ENCODE data around the gene ZNF787. TPM values are rescaled to one million over a fixed set of nuclear protein-coding genes. Genes with fewer than 3 reads are reported as not detected.

ZNF787 gene
- polyA plus RNA-seq, 3 donors: 1.2 to 16.2 (median 1.8) TPM

DNA sequence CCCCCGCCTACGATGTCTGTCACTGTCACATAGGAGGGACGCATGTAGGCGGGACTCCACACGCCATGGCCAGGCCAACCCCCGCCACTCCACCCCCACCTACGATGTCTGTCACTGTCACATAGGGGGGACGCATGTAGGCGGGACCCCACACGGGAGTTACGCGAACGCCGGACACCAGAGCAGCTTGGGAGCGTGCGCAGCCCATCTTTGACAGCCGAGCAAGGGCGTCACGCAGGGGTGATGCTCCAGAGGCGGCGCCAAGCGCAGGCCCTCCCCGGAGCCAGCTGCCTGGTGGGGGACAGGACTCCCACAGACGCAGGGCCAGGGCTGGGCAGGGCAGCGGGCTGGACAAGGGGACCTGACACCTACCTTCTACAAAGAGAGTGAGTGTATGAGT is 20.0 kb downstream of the ZNF787 start:
- Histone ChIP-seq H3K4me3 (replicated peaks in 1 of 3; ENCODE audit: low read depth in 2 of 3, low read length in 3 of 3) (no peak overlapping the region), H3K27me3 (ENCODE audit: control insufficient read depth in 2 of 2, insufficient read depth in 2 of 2, low read length in 2 of 2) (no peaks in the 10 kb centered on the region), H3K27ac (ENCODE audit: low read depth in 1 of 2, low read length in 2 of 2) (no peak overlapping the region), H3K4me2 (replicated peaks; ENCODE audit: extremely low read depth, low read length, poor library complexity, severe bottlenecking) (no peak overlapping the region), H2AFZ (ENCODE audit: insufficient read depth, low read depth, low read length, poor library complexity, severe bottlenecking) (no peak overlapping the region), H3K36me3 (replicated peaks in 1 of 2; ENCODE audit: control insufficient read depth in 1 of 2, insufficient read depth in 2 of 2, low read length in 2 of 2) (peaks cover 57 to 64% of the 10 kb centered on the region in 2 donors), H3K9me3 (replicated peaks in 1 of 2; ENCODE audit: control insufficient read depth in 1 of 2, insufficient read depth in 1 of 2, low read length in 2 of 2) (peaks cover 0 to 5% of the 10 kb centered on the region in 2 donors), H3K4me1 (ENCODE audit: control insufficient read depth in 1 of 2, insufficient read depth in 2 of 2, low read length in 2 of 2) (peaks cover 6 to 11% of the 10 kb centered on the region in 2 donors), H4K20me1 (ENCODE audit: insufficient read depth, low read length) (peaks cover 90% of the 10 kb centered on the region), H3K79me2 (ENCODE audit: insufficient read depth, low read length) (peaks cover 84% of the 10 kb centered on the region), H3K9ac (ENCODE audit: insufficient read depth, low read length, poor library complexity, severe bottlenecking) (no peak overlapping the region)
- TF ChIP-seq, protein P1, sequence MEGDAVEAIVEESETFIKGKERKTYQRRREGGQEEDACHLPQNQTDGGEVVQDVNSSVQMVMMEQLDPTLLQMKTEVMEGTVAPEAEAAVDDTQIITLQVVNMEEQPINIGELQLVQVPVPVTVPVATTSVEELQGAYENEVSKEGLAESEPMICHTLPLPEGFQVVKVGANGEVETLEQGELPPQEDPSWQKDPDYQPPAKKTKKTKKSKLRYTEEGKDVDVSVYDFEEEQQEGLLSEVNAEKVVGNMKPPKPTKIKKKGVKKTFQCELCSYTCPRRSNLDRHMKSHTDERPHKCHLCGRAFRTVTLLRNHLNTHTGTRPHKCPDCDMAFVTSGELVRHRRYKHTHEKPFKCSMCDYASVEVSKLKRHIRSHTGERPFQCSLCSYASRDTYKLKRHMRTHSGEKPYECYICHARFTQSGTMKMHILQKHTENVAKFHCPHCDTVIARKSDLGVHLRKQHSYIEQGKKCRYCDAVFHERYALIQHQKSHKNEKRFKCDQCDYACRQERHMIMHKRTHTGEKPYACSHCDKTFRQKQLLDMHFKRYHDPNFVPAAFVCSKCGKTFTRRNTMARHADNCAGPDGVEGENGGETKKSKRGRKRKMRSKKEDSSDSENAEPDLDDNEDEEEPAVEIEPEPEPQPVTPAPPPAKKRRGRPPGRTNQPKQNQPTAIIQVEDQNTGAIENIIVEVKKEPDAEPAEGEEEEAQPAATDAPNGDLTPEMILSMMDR (IDR thresholded peaks at IDR 0.05): no peak
- no peak for DNase-seq
- H3K4me3 Mint-ChIP-seq: no peak overlapping the region
- H3K9me3 Mint-ChIP-seq: peaks cover 2 to 22% (median 11%) of the 10 kb centered on the region in 7 donors
- peaks cover 39 to 70% of the 10 kb centered on the region in 2 donors for H3K36me3 Mint-ChIP-seq
- H3K4me1 Mint-ChIP-seq: peaks cover 12% of the 10 kb centered on the region
- 91% methylated on average over 16 of the region's 25 CpGs for WGBS (ENCODE audit: insufficient coverage)
- intact Hi-C loops (cut with micrococcal nuclease): loop anchor here in 1 of 2 donors (10.0 kb wide), 1 partner anchor 54 kb away; no protein-coding TSS in a partner anchor
- peak overlapping the region in 1 of 7 donors; percentile 50 for H3K27ac Mint-ChIP-seq
- H3K27me3 Mint-ChIP-seq (ENCODE audit: low read depth in 3 of 3): peaks cover 0 to 3% (median 2%) of the 10 kb centered on the region in 3 donors

DNA sequence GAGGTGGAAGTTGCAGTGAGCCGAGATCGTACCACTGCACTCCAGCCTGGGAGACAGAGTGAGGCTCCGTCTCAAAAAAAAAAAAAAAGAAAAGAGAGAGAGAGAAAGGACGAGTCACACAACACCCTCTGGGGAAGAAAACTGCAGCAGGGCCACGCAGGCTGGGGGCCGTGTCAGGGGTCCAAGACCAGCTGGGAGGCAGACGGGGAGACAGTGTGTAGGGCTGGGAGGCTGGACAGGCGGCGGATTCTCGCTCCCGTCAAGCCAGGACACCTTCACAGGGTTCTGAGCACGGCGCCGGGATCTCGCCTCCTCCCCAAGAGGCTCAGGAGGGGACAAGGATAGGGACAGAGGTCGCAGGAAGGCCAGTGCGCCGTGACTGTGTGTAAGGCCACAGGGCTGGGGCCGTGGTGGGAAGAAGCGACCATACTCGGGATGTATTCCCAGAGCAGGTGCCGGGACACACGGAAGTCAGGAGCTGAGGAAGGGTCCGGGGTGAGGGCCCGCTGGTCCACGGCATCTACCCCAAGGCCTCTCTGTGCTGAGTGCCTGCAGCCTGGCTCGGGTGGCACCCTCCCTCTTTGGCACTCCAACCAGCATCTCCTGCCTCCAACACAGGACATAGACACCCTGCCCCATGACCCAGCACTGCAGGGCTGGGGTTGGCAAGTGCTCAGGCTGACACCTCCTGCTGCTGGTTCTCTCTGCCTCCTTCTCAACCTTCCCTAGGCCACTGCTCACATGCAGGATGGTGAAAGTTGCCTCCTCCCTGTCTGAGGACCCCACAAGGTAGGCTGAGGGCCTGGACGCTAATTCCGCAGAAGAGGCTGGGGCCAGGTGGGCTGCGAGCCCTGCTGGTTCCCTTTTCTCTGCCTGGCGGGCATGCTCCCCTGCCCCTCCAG is 21.2 kb downstream of the ZNF787 start:
- H3K9me3 Mint-ChIP-seq: peaks cover 2 to 28% (median 16%) of the 10 kb centered on the region in 7 donors
- TF ChIP-seq, protein P1 (IDR thresholded peaks at IDR 0.05): no peak
- H4K20me1 ChIP-seq (ENCODE audit: insufficient read depth, low read length): peaks cover 91% of the 10 kb centered on the region
- WGBS (ENCODE audit: insufficient coverage): 96% methylated on average over 22 of the region's 31 CpGs
- no peak for DNase-seq
- no peak overlapping the region for H3K4me3 Mint-ChIP-seq
- H2AFZ ChIP-seq (ENCODE audit: insufficient read depth, low read depth, low read length, poor library complexity, severe bottlenecking): no peak overlapping the region
- peaks cover 1% of the 10 kb centered on the region for H3K4me1 Mint-ChIP-seq
- H3K36me3 Mint-ChIP-seq: peaks cover 47 to 79% of the 10 kb centered on the region in 2 donors
- no peaks in the 10 kb centered on the region for H3K27me3 ChIP-seq (ENCODE audit: control insufficient read depth in 2 of 2, insufficient read depth in 2 of 2, low read length in 2 of 2)
- no peak overlapping the region for H3K9ac ChIP-seq (ENCODE audit: insufficient read depth, low read length, poor library complexity, severe bottlenecking)
- H3K79me2 ChIP-seq (ENCODE audit: insufficient read depth, low read length): peaks cover 83% of the 10 kb centered on the region
- peaks cover 0 to 3% (median 2%) of the 10 kb centered on the region in 3 donors for H3K27me3 Mint-ChIP-seq (ENCODE audit: low read depth in 3 of 3)
- H3K27ac ChIP-seq (ENCODE audit: low read depth in 1 of 2, low read length in 2 of 2): no peak overlapping the region
- H3K36me3 ChIP-seq (replicated peaks in 1 of 2; ENCODE audit: control insufficient read depth in 1 of 2, insufficient read depth in 2 of 2, low read length in 2 of 2): peaks cover 67 to 75% of the 10 kb centered on the region in 2 donors
- H3K4me3 ChIP-seq (replicated peaks in 1 of 3; ENCODE audit: low read depth in 2 of 3, low read length in 3 of 3): no peak overlapping the region
- intact Hi-C loops (cut with micrococcal nuclease): loop anchor here in 1 of 2 donors (10.0 kb wide), 1 partner anchor 55 kb away; no protein-coding TSS in a partner anchor
- H3K27ac Mint-ChIP-seq: peak overlapping the region in 1 of 7 donors; percentile 56
- H3K4me1 ChIP-seq (ENCODE audit: control insufficient read depth in 1 of 2, insufficient read depth in 2 of 2, low read length in 2 of 2): no peaks in the 10 kb centered on the region
- no peak overlapping the region for H3K4me2 ChIP-seq (replicated peaks; ENCODE audit: extremely low read depth, low read length, poor library complexity, severe bottlenecking)
- H3K9me3 ChIP-seq (replicated peaks in 1 of 2; ENCODE audit: control insufficient read depth in 1 of 2, insufficient read depth in 1 of 2, low read length in 2 of 2): peaks cover 0 to 11% of the 10 kb centered on the region in 2 donors

Data from CD14-positive monocyte (primary cell).